Posterior cingulate gyrus (tissue), 11 donors: Measurements from ENCODE around the gene TNS1.
"Not testable (repeated sequence)": the region's sequence is repeated elsewhere in the genome, so short reads cannot be mapped to it uniquely, and the experiment has no call there.

ENCODE experiments used
- DNase-seq, 10 donors: peaks; one replicate each; pipeline versions ENCODE4 v3.0.0 to v3.0.0-alpha.2; 2020 to 2021; ENCODE audit warnings: mixed read lengths in 3 of 10
- intact Hi-C: fragments of 100-400 bp; cut with DNase I; formaldehyde crosslinking; loops from one replicate; pipeline ENCODE4 v1.15.1; 2023

The TNS1 gene

GRCh38 chr2:218002845-218003180 is at the start of gene TNS1:
TNS1 (minus strand) TSS chr2:218002995; CDS start chr2:218002872, 123 bp downstream.
- intact Hi-C loops: no loop called here
- DNase-seq: no peak

GRCh38 chr2:218051903-218052302 is 49.1 kb upstream of the TNS1 start:
- no peak for DNase-seq
- intact Hi-C loops: no loop called here

DNA sequence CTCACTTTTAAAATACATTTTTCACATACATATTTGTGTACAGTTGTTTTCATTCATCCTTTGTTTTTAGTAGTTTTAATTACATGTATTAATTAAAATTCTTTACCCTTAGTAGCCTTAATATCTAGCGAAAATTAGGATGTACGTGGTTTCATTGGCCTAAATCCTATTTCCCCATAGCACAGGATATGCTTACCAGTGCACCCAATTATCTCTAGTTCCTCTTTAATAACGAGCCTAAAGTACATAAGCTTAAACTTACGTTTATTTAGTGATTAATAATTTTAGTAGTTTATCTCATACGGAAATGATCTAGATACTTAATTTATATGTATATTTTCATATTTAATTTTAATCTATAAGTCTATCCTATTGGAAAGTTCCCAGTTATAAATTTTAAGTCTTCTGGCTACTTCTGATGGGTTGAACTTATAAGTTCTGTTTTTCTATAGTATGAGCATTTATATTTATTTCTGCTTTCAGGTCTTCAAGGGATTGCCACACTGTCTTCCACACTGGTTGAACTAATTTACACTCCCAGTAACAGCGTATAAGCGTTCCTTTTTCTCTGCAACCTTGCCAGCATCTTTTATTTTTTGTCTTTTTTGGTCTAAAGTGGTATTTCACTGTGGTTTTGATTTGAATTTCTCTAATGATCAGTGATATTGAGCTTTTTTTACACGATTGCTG is 44.9 kb upstream of the TNS1 start:
- intact Hi-C loops: no loop called here
- DNase-seq: no peak

GRCh38 chr2:218046238-218046637 is 43.4 kb upstream of the TNS1 start:
- no peak for DNase-seq
- intact Hi-C loops: no loop called here

DNA sequence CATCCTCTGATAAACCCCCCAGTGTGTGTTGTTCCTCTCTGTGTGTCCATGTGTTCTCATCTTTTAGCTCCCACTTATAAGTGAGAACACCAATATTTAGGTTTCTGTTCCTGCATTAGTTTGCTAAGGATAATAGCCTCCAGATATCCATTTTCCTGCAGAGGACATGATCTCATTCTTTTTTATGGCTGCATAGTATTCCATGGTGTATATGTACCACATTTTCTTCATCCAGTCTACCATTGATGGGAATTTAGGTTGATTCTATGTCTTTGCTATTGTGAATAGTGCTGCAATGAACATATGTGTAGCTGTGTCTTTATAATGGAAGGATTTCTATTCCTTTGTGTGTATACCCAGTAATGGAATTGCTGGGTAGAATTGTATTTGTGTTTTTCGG is 41.8 kb upstream of the TNS1 start:
- intact Hi-C loops, DNase-seq: not testable (repeated sequence)

GRCh38 chr2:218043701-218044109 is 40.9 kb upstream of the TNS1 start:
- peak in 1 of 10 donors; percentile 27 for DNase-seq
- intact Hi-C loops: no loop called here

GRCh38 chr2:218043100-218043499 is 40.3 kb upstream of the TNS1 start:
- intact Hi-C loops: no loop called here
- no peak for DNase-seq

GRCh38 chr2:218041302-218042168 is 38.7 kb upstream of the TNS1 start:
- intact Hi-C loops: no loop called here
- no peak for DNase-seq

DNA sequence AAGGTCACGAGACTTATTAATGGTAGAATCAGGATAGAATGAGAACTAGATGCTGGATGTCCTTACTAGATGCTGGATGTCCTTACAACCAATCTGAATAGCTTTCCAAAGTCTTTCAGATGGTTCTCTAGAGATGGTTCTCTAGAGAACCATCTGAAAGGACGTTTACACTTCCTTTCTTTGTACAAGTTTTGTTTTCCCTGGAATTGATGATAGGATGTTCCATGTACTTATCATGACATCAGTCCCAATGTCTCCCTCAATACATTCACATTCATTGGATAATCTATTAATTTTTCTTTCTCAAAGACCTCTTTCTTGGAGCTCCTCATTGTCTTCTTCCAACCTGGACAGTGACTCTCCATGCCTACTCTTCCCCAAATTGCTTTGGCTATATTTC is 38.1 kb upstream of the TNS1 start:
- intact Hi-C loops: no loop called here
- DNase-seq: no peak

DNA sequence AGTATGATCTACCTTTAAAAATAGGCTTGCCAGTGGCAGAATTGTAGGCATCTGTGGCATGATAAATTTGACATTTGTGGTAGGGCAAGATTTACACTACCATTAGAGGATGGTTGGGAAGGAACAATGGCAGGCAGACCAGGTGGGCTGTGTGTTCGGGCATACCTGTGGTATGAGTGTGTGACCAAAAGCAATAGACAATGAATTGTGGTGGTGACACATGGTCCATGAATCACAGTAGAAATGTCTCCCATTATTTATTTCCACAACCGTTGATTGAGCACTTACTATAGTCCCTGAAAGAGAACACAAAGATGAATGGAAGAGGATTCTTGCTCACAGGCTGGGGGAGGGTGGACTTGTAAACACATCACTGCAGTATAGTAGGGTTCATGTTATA is 36.4 kb upstream of the TNS1 start:
- intact Hi-C loops: no loop called here
- no peak for DNase-seq

DNA sequence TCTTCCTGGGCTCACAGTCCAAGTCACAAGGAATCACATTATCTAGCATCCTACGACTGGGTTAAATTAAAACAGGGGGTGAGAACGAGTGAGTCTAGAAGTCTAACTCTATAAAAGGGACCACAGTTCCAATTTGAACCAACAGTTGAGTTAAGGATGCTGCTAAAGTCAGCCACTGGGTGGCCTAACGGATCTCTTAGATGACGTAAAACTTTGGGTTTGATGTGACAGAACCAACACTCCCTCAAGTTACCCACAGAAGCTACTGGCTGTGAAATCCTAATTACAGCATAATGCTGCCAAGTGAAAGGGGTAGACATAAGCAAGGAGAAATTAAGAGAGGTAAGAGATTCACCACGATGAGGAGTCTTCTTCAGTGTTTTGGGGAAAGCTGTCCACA is 33.6 kb upstream of the TNS1 start:
- intact Hi-C loops: no loop called here
- DNase-seq: no peak

- peak in 2 of 10 donors; percentile 59 to 62 for DNase-seq
- intact Hi-C loops: loop anchor here (2.0 kb wide), 1 partner anchor 43 kb away; no protein-coding TSS in a partner anchor
Observed at GRCh38 chr2:218035463-218036100, 32.8 kb upstream of the TNS1 start.

GRCh38 chr2:218034497-218035213 is 31.9 kb upstream of the TNS1 start:
- peak in 7 of 10 donors; percentile 41 to 93 (median 66) for DNase-seq
- intact Hi-C loops: loop anchor here (1.0 to 2.0 kb wide), 2 partner anchors 42 to 249 kb away; no protein-coding TSS in a partner anchor

DNA sequence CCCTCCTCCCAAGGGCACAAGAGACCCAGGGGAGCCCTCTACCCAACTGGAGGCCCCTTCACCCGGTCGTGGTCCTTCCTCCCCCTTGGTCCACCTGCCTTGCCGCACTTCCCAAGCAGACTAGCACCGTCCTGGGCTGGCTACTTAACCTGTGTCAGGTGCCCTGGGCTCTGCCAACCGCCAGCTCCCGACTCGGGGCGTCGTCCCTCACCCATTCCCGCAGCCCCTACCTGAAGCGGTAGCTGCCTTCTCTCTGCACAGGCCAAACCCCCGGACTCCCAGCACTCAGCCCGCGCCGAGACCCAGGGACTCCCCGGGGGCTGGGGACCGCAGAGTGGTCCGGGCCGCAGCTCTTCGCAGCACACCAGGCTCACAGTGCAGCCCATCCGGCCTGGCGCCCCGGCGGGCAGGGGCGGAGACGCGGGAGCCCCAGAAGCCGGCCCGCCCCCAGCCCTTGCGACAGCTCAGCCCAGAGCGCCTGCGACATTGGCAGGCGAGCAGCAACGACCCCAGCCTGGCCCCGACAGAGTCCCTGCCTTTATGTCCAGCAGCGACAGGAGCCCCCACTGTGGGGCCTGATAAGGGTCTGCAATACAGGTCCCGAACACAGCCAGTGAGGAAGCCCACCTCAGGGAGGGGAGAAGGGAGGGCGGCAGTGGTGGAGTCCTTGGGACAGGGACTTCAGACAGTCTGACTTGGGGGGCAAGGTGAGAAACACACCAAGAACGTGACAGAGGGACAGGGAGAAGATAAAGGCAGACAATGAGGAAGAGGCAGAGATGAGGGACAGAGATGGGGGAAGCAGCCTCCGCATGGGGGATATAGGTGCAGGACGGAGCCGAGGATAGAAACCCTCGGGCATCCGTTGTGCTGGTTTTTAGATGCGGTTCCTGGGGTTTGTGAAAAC is 31.0 kb upstream of the TNS1 start:
- intact Hi-C loops: loop anchor here (1.0 to 2.0 kb wide), 2 partner anchors 41 to 249 kb away; no protein-coding TSS in a partner anchor
- DNase-seq: peak in 2 of 10 donors; percentile 76 to 79

- intact Hi-C loops: no loop called here
- DNase-seq: no peak
Observed at GRCh38 chr2:218033208-218033589, 30.4 kb upstream of the TNS1 start.

GRCh38 chr2:218032336-218033171 is 29.8 kb upstream of the TNS1 start:
- peak in 2 of 10 donors; percentile 77 to 83 for DNase-seq
- intact Hi-C loops: no loop called here

GRCh38 chr2:218031771-218032257 is 29.0 kb upstream of the TNS1 start:
- DNase-seq: peak in 3 of 10 donors; percentile 29 to 77 (median 55)
- intact Hi-C loops: no loop called here

GRCh38 chr2:218031261-218031660 is 28.5 kb upstream of the TNS1 start:
- no peak for DNase-seq
- intact Hi-C loops: no loop called here
